Renal cortical epithelial cell (primary cell): ENCODE results near the gene OR2B2. TPM values are rescaled to one million over a fixed set of nuclear protein-coding genes. Genes with fewer than 3 reads are reported as not detected.
"Not testable (repeated sequence)": the region's sequence is repeated elsewhere in the genome, so short reads cannot be mapped to it uniquely, and the experiment has no call there.

Experiments
- DNase-seq: peaks from one replicate; pipeline ENCODE4 v3.0.0-alpha.2; 2011; ENCODE audit warnings: low read depth
- total RNA-seq: library from RNA; depleted of rRNA; stranded (reverse); fragments of >200 nt; gene quantifications from 2 replicates; pipeline ENCODE4 v1.2.3, GENCODE V29; 2014

The OR2B2 gene
- not detected in 2 replicates for total RNA-seq

DNA sequence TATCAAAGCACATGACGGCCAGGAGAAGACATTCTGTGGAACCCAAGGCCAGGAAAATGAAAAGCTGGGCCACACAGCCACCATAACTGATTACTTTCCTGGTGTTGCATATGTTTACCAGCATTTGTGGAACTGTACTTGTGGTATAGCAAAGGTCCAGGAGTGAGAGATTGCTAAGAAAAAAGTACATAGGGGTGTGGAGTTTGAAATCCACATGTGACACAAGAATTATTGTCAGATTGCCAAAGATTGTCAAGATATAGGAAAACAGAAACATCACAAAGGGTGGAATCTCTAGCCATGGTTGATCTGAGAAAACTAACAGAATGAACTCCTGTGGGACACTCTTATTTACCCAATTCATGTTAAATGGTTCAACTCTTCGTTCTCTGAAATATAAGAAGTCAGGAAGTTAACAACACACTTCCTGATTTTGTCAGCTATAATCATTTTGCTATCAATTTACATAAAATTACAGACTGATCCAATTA is at the start of gene OR2B2:
Gene OR2B2 (minus strand): TSS at position 441 of the 491 bp plus-strand sequence. CDS start 77 bp downstream, at position 364.
- DNase-seq, result no peak

- DNase-seq, result no peak
These were observed 45.3 kb upstream of the OR2B2 start for GRCh38 chr6:27957516-27957915.

DNA sequence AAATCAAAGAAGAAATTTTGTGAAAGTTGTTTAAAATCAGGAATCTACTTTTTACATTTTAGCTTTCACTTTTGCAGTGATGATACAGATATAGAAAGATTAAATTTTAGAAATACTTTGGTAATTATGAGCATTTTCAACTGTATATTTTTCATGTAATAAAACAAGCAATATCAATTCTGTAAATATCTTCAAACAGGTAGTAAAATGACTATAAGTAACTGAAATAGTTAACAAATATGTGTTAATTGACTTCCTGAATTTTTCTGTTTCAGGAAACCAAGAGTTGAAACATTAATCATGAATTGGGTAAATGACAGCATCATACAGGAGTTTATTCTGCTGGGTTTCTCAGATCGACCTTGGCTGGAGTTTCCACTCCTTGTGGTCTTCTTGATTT is 44.7 kb upstream of the OR2B2 start, which contains the start of gene OR2B6:
Gene OR2B6 (plus strand): TSS at position 301 of the 400 bp plus-strand sequence. CDS start 0 bp downstream, at position 301.
- DNase-seq, result no peak

- no peak for DNase-seq
These were observed 38.8 kb upstream of the OR2B2 start for GRCh38 chr6:27951040-27951439.

- DNase-seq, result no peak
These were observed 36.0 kb upstream of the OR2B2 start for GRCh38 chr6:27948237-27948636.

GRCh38 chr6:27943072-27943471 is 30.9 kb upstream of the OR2B2 start:
- not testable (repeated sequence) for DNase-seq

- no peak for DNase-seq
These were observed 28.6 kb upstream of the OR2B2 start for GRCh38 chr6:27940766-27941165.

- no peak for DNase-seq
These were observed 19.0 kb upstream of the OR2B2 start for GRCh38 chr6:27931209-27931608.

DNA sequence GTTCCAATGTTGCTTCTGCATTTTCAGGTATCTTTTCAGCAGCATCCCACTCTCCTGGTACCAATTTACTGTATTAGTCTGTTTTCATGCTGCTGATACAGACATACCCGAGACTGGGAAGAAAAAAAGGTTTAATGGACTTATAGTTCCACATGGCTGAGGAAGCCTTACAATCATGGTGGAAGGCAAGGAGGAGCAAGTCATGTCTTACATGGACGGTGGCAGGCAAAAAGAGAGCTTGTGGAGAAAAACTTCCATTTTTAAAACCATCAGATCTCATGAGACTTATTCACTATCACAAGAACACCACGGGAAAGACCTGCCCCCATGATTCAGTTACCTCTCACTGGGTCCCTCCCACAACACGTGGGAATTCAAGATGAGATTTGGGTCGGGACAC is 17.7 kb upstream of the OR2B2 start:
- DNase-seq, result not testable (repeated sequence)

DNA sequence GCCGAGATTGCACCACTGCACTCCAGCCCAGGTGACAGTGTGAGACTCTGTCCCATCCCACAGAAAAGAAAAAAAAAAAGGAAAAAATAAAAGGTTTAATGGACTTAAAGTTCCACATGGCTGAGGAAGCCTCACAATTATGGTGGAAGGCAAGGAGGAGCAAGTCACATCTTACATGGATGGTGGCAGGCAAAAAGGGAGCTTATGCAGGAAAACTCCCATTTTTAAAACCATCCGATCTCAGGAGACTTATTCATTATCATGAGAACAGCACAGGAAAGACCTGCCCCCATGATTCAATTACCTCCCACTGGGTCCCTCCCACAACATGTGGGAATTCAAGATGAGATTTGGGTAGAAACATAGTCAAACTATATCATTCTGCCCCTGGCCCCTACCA is 15.8 kb upstream of the OR2B2 start:
- not testable (repeated sequence) for DNase-seq

DNA sequence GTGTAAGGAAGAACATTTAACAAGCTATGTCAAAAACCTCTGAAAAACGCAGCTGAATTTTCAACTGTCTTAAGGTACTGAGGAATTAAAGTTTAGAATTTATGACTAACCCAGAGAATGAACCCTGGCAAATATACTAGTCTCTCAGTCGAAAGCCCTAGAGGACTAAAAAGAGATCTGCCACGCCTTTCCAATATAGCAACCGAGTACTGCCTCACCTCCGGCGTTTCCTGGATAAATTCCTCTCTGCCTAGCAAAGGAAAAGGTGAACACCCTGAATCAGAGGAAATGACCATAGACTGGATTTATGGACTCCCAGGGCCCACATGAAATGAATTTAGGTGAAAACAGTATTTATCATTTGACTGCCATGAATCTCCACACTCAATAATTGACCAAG is 12.0 kb upstream of the OR2B2 start:
- no peak for DNase-seq

GRCh38 chr6:27922949-27923348 is 10.8 kb upstream of the OR2B2 start:
- DNase-seq, result no peak

DNA sequence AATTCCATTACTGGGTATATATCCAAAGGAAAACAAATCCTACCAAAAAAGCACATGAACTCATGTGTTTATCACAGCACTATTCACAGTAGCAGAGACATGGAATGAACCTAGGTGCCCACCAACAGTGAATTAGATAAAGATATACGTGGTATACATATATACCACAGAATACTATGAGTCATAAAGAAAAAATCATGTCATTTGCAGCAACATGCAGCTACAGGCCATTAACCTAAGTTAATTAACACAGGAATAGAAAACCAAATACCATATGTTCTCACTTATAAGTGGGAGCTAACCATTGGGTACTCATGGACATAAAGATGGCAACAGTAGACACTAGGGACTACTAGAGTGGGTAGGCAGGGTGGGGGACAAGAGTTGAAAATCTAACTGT is 4.2 kb downstream of the OR2B2 start:
- no peak for DNase-seq

DNA sequence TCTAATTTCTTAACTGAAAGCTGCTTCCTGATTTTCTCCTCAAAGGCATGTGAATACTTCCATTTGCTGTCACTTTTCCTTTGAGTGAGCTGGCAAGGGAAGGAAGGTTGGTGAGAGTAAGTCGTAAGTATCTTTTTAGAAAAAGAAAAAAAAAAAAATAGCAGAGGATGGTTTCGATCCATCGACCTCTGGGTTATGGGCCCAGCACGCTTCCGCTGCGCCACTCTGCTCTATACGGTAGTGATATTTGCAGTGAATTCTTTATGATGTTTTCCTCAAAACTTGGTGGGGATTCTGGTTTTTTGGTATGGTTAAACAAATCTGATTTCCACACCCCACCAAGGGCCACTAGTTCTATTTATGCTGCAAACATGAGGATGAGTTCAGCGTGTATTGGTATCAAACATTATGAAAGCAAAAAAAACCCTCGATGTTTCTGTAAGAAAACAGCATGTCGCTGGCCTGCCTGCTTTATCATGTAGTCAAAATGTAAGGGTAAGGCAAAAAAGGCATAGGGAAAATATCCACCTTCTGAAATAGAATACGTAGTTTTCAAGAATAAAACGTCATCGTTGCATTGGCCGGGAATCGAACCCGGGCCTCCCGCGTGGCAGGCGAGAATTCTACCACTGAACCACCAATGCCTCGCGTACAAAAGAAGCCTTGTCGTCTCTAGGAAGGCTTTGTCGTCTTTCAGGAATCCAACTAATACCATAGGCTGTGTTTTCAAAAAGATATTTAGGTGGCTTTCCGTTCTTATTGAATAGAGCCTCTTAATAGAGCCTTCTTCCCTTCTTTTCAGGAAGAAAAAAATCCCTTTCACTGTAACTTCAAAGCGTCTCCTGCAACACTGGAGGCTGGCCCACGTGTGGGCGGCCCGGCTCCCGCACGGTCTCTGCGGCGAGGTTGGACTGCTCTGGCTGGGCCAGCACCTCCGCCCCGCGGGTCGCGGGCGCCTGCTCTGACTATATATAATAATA is 9.6 kb downstream of the OR2B2 start:
- peak; percentile 74 for DNase-seq

- no peak for DNase-seq
These were observed 10.4 kb downstream of the OR2B2 start for GRCh38 chr6:27901801-27902200.

GRCh38 chr6:27900197-27900596 is 12.0 kb downstream of the OR2B2 start:
- DNase-seq, result not testable (repeated sequence)

- no peak for DNase-seq
These were observed 12.7 kb downstream of the OR2B2 start for GRCh38 chr6:27899543-27899942.

DNA sequence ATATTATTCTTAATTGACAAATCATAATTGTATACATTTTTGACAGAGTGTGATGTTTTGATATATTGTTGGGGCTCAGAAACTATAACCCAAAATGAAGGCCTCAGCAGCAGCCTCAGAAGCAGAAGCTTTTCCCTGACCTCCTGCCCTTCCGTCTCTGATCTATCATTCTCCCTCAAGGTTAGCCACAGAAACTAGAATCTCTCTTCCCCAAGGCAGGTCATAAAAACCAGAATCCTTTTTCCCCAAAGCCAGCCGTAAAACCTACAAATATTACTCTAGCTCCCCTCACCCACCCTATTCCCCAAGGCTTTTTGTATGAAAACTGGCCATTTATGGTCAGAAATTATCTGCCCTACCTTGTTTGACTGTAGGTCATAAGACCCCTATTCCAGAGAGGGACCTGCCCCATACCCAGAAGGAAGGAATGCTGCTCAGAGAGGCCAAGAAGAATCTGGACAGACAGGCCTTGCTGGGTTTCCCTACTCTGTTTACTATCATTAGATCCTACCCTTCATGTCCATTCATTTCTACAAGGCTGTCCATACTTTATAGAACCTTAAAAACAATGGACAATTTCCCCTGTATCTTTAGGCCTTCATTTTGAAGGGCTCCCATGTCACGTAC is 14.5 kb downstream of the OR2B2 start:
- no peak for DNase-seq

GRCh38 chr6:27896398-27896796 is 15.8 kb downstream of the OR2B2 start:
- DNase-seq, result no peak

DNA sequence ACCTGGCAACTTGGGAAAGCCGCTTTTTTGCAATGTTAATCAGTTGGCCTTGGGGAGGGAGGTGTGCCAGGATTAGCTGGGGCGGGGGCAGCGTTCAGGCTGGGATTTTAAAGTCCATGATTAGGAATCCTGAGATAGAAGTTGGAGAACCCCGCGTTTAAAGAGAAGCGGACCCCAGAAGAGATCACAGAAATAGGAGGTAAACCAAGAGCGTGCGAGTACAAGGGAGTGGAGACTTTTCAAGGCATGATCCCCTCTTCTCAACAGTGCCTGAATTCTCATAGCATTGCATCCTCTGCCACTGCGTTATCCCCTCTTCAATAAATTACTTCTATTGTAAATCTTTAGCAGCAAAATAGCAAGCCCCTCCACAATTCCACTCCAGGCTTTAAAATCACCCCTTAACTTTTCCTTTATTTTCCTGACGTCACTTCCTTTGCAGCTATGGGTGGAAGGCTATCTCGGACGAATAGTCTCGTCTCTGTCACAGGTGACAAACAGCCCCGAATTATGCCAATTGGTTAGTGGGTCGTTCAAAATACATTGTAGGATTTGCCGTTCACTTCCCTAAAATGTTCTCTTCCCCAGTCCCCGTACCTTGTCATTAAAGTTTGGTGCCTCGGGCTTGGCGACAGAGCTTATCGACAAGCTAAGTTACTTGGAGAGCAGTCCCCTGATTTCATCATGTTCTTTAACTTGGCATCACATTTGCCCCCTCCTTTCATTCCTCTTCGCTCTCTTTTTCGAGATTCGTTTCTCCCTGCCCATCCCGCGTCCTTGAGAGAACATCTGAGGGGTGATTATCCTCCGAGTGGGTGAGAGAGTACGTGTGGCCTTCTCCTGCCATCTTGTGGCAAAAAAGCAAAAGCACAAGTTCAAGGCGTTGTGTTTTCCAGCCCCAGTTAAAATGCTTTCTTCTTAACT is 17.1 kb downstream of the OR2B2 start:
- DNase-seq, result peak; percentile 79
